Esophagus squamous epithelium (tissue), 5 donors: Measurements from ENCODE around the gene IKZF4. TPM values are rescaled to one million over a fixed set of nuclear protein-coding genes. Genes with fewer than 3 reads are reported as not detected.
A peak's percentile ranks its signal among the peaks of the same experiment; 100 is the strongest.
"Not testable (repeated sequence)": the region's sequence is repeated elsewhere in the genome, so short reads cannot be mapped to it uniquely, and the experiment has no call there.

Experiments used
- DNase-seq: peaks from one replicate; lab custom pipeline; 2025; lab: John Stamatoyannopoulos, UW
- H3K27ac ChIP-seq, 4 donors: fragments of 200-600 bp; sonication (generic); one replicate each; pipeline ENCODE4 v1.5.1; 2016 to 2019; ENCODE audit warnings: mild to moderate bottlenecking in 1 of 4
- H3K27me3 ChIP-seq, 4 donors: fragments of 200-600 bp; sonication (generic); 1 replicate in 3 of 4; 2 replicates in 1 of 4; pipeline versions ENCODE4 v1.5.1 to v1.6.0; 2017 to 2021; ENCODE audit warnings: antibody characterized with exemption in 1 of 4
- H3K36me3 ChIP-seq, 3 donors: fragments of 200-600 bp; sonication (generic); one replicate each; pipeline ENCODE4 v1.5.1; 2016 to 2019
- H3K4me1 ChIP-seq, 3 donors: fragments of 200-600 bp; sonication (generic); one replicate each; pipeline ENCODE4 v1.5.1; 2017 to 2019
- H3K4me3 ChIP-seq, 4 donors: fragments of 200-600 bp; sonication (generic); 1 replicate in 3 of 4; 2 replicates in 1 of 4; pipeline ENCODE4 v1.5.1; 2016 to 2019; ENCODE audit warnings: mild to moderate bottlenecking in 2 of 4, moderate library complexity in 1 of 4
- H3K9me3 ChIP-seq, 3 donors: fragments of 200-600 bp; sonication (generic); one replicate each; pipeline ENCODE4 v1.5.1; 2016 to 2019
- POLR2A ChIP-seq, 4 donors: fragments of 450-650 bp; IDR thresholded peaks; one replicate each; pipeline ENCODE4 v1.6.1; 2017; ENCODE audit warnings: antibody characterized with exemption in 4 of 4, mild to moderate bottlenecking in 4 of 4, moderate library complexity in 3 of 4
- WGBS, 2 donors: methylation state at CpG; one replicate each; pipeline ENCODE4 v1.1.5; 2018; 5-methylcytosine and 5-hydroxymethylcytosine counted together
- intact Hi-C: fragments of 100-400 bp; cut with DNase I; formaldehyde crosslinking; loops from one replicate; pipeline ENCODE4 v1.15.0; 2022
- total RNA-seq, 4 donors: library from RNA; depleted of rRNA; stranded (reverse); fragments of >200 nt; gene quantifications; one replicate each; pipeline ENCODE4 v1.1.0, GENCODE V29; 2016
- TF ChIP-seq, protein P1 (sequence below), 6 experiments: fragments of 450-650 bp in 4 of 6; fragments of 200-600 bp in 2 of 6; sonication (generic) in 2 of 6; IDR thresholded peaks; one replicate each; pipeline ENCODE4 v1.5.1; 2016 to 2019; ENCODE audit warnings: antibody characterized with exemption in 6 of 6, mild to moderate bottlenecking in 4 of 6, moderate library complexity in 4 of 6
- donor health status: DM: yes; HTN: yes; CAD: no.

IKZF4 gene
- total RNA-seq, 4 donors from 2014 or later = 1.2 to 2.0 (median 1.9) TPM

DNA sequence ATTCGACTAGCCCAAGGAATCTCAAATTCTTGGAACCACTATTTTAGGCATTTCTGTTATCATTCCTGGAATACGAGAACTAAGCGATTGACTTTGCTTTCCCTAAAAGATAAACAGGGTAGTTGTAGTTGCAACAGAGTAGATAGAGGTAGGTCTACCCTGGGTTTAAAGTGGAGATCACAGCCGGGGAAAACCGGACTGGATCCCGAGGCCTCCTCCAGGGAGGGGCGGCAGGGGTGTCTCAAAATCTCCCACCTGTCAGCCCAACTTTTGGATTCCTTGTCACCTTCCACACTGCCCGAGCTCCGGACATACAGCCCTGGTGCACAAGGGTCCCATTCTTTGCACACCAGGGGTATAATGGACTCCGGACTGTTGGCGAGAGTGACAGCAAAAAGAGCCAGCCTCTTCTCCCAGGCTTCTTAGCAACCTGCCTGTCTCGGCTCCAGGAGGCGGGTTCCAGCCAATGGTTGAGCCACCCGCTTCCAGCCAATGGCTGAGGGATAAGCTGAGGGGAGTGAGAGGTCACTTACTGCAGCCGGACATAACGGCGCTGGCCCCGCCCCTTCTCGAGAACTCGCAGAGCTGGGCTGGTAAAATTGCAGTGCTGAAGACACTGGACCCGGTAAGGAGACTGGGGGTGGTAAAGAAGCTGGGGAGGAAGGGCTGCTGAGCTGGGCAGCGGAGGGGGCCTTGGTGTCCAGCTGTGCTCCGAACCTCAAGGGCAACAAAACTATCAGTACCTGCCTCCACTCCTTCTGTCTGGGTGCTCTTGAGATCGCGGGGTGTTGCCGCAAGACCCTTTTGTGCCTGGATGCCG is 23.9 kb upstream of the IKZF4 start, which contains the start of gene SUOX:
Gene SUOX, plus strand, starts transcription at position 562 of the 820 bp plus-strand sequence. CDS start 4,946 bp downstream, outside the sequence.
- DNase-seq = peak; percentile 58
- H3K27ac ChIP-seq = peak within 1 kb of the TSS; percentile 75 to 92 (median 89)
- H3K4me3 ChIP-seq = peak within 1 kb of the TSS; percentile 52 to 85 (median 54)
- 3 to 6% methylated on average over 9 to 17 of the region's 27 CpGs for WGBS, 2 donors
- no peaks in the 10 kb centered on the region for H3K27me3 ChIP-seq
- H3K36me3 ChIP-seq = peaks cover 18 to 65% (median 19%) of the 10 kb centered on the region in 3 donors
- H3K9me3 ChIP-seq = no peaks in the 10 kb centered on the region
- peaks cover 11 to 22% (median 14%) of the 10 kb centered on the region in 3 donors for H3K4me1 ChIP-seq
- intact Hi-C loops = no loop called here
- TF ChIP-seq, protein P1, sequence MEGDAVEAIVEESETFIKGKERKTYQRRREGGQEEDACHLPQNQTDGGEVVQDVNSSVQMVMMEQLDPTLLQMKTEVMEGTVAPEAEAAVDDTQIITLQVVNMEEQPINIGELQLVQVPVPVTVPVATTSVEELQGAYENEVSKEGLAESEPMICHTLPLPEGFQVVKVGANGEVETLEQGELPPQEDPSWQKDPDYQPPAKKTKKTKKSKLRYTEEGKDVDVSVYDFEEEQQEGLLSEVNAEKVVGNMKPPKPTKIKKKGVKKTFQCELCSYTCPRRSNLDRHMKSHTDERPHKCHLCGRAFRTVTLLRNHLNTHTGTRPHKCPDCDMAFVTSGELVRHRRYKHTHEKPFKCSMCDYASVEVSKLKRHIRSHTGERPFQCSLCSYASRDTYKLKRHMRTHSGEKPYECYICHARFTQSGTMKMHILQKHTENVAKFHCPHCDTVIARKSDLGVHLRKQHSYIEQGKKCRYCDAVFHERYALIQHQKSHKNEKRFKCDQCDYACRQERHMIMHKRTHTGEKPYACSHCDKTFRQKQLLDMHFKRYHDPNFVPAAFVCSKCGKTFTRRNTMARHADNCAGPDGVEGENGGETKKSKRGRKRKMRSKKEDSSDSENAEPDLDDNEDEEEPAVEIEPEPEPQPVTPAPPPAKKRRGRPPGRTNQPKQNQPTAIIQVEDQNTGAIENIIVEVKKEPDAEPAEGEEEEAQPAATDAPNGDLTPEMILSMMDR (IDR thresholded peaks at IDR 0.05) = peak in 2 of 6 experiments; percentile 4 to 5
- peak in 2 of 4 donors; percentile 29 to 61 for TF ChIP-seq POLR2A (IDR thresholded peaks at IDR 0.05)

DNA sequence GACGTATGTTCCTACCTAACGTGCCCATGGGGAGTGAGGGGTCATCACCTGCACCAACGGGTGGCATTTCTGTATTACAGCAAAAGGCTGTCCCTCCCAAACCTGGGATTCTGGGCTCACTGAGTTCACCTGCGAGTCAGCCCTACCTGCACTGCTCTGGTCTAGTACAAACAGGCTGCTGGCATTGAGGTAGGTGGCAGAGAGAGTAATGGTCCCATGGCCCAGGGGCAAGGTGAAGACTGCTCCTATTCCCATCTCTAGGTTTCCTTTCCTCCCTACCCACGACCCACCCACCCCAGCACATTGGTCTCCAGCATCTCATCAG is 23.3 kb upstream of the IKZF4 start:
- 0% methylated on average over 4 of the region's 5 CpGs; no CpG with 5 or more reads in 1 of the 2 donors for WGBS, 2 donors
- no peaks in the 10 kb centered on the region for H3K9me3 ChIP-seq
- H3K4me1 ChIP-seq = peaks cover 11 to 22% (median 14%) of the 10 kb centered on the region in 3 donors
- intact Hi-C loops = no loop called here
- H3K27ac ChIP-seq = peak overlapping the region; percentile 75 to 92 (median 89)
- H3K27me3 ChIP-seq = no peaks in the 10 kb centered on the region
- TF ChIP-seq, protein P1 (IDR thresholded peaks at IDR 0.05) = no peak
- no peak for TF ChIP-seq POLR2A (IDR thresholded peaks at IDR 0.05)
- DNase-seq = no peak
- H3K36me3 ChIP-seq = peaks cover 12 to 65% (median 14%) of the 10 kb centered on the region in 3 donors
- peak overlapping the region; percentile 52 to 85 (median 54) for H3K4me3 ChIP-seq

DNA sequence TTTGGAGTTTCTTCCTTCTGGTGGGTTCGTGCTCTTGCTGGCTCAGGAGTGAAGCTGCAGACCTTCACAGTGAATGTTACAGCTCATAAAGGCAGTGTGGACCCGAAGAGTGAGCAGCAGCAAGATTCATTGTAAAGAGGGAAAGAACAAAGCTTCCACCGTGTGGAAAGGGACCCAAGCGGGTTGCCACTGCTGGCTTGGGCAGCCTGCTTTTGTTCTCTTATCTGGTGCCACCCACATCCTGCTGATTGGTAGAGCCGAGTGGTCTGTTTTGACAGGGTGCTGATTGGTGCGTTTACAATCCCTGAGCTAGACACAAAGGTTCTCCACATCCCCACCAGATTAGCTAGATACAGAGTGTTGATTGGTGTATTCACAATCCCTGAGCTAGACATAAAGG is 21.3 kb upstream of the IKZF4 start:
- H3K9me3 ChIP-seq, H3K27ac ChIP-seq, H3K27me3 ChIP-seq, DNase-seq, H3K4me3 ChIP-seq, intact Hi-C loops: not testable (repeated sequence)
- Histone ChIP-seq H3K36me3 (peaks cover 3 to 65% (median 11%) of the 10 kb centered on the region in 3 donors), H3K4me1 (peaks cover 11 to 22% (median 14%) of the 10 kb centered on the region in 3 donors)
- WGBS, 2 donors = 61 to 92% methylated on average over 2 to 4 of the region's 6 CpGs

DNA sequence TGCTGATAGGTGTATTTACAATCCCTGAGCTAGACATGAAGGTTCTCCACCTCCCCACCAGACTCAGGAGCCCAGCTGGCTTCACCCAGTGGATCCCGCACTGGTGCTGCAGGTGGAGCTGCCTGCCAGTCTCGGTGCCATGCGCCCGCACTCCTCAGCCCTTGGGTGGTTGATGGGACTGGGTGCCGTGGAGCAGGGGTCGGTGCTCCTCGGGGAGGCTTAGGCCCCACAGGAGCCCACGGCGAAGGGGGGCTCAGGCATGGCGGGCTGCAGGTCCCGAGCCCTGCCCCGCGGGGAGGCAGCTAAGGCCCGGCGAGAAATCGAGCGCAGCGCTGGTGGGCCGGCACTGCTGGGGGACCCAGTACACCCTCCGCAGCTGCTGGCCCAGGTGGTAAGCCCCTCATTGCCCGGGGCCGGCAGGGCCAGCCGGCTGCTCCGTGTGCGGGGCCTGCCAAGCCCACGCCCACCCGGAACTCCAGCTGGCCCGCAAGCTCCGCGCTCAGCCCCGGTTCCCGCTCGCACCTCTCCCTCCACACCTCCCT is 20.8 kb upstream of the IKZF4 start:
- H3K27me3 ChIP-seq, H3K4me3 ChIP-seq, intact Hi-C loops, H3K9me3 ChIP-seq, H3K27ac ChIP-seq, DNase-seq: not testable (repeated sequence)
- no CpG with 5 or more reads among the region's 33 CpGs for WGBS, 2 donors
- H3K4me1 ChIP-seq = peaks cover 11 to 22% (median 14%) of the 10 kb centered on the region in 3 donors
- peaks cover 3 to 65% (median 14%) of the 10 kb centered on the region in 3 donors for H3K36me3 ChIP-seq

DNA sequence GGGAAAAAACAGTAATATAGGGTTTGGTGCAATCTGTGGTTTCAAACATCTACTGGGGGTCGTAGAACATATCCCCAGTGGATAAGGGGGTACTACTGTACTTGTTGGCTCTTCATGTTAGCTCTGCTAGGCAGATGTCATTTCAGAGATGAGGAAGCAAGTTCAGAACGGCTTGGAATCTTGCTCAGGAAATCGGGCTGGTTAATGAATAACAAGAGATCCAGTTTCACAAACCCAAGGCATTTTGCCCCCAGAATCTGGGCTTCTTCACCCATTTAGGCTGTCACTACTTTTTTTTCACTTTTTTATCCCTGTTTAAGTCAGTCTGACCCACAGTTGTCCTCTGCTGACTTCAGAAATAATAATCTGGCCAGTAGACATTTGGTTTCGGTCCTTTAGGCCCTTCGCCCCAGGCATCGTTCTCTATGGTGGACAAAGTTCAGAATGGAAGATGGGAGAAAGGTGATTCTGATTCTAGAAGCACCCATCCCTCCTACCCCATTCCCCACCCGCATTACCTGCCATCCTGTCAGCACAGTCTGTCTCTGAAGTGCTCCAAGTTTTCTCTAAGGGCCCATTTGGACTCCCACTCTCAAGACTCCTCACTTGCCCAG is 19.2 kb upstream of the IKZF4 start:
- H3K9me3 ChIP-seq = no peaks in the 10 kb centered on the region
- no peak for DNase-seq
- peaks cover 7 to 18% (median 11%) of the 10 kb centered on the region in 3 donors for H3K4me1 ChIP-seq
- H3K27ac ChIP-seq = no peak overlapping the region
- 76 to 82% methylated on average over 7 of the region's 7 CpGs for WGBS, 2 donors
- intact Hi-C loops = no loop called here
- no peaks in the 10 kb centered on the region for H3K27me3 ChIP-seq
- peaks cover 3 to 62% (median 14%) of the 10 kb centered on the region in 3 donors for H3K36me3 ChIP-seq
- H3K4me3 ChIP-seq = no peak overlapping the region
- no peak for TF ChIP-seq POLR2A (IDR thresholded peaks at IDR 0.05)
- TF ChIP-seq, protein P1 (IDR thresholded peaks at IDR 0.05) = no peak

DNA sequence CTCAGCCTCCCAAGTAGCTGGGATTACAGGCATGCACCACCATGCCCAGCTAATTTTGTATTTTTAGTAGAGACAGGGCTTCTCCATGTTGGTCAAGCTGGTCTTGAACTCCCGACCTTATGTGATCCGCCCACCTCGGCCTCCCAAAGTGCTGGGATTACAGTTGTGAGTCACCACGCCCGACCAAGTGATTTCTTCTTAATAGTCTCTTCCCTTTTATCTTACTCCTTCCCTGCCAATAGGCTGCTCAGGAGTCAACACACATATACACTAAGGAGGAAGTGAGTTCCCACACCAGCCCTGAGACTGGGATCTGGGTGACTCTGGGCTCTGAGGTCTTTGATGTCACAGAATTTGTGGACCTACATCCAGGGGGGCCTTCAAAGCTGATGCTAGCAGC is 17.5 kb upstream of the IKZF4 start:
- peaks cover under 1 to 19% (median 3%) of the 10 kb centered on the region in 3 donors for H3K4me1 ChIP-seq
- H3K27ac ChIP-seq, H3K9me3 ChIP-seq, H3K27me3 ChIP-seq, DNase-seq, H3K4me3 ChIP-seq, intact Hi-C loops: not testable (repeated sequence)
- peaks cover 3 to 62% (median 14%) of the 10 kb centered on the region in 3 donors for H3K36me3 ChIP-seq
- 60 to 75% methylated on average over 4 to 5 of the region's 5 CpGs for whole genome bisulfite sequencing, 2 donors
